H9 (cell line): ENCODE data around the gene FBN3. TPM values are rescaled to one million over a fixed set of nuclear protein-coding genes. Genes with fewer than 3 reads are reported as not detected.

ENCODE experiments used
- DNase-seq: peaks from one replicate; pipeline ENCODE4 v3.0.0-alpha.2; 2017
- H2AFZ ChIP-seq: one replicate; pipeline ENCODE4 v1.6.1; 2013; ENCODE audit warnings: mild to moderate bottlenecking, low read length, control low read depth, moderate library complexity
- H2AK5ac ChIP-seq: 2 replicates; pipeline ENCODE4 v1.6.1; 2013; ENCODE audit warnings: low read length, control low read depth, mixed read lengths; ENCODE audit not compliant: insufficient read length
- H2BK120ac ChIP-seq: one replicate; pipeline ENCODE4 v1.6.1; 2013; ENCODE audit warnings: low read depth, mild to moderate bottlenecking, low read length, control low read depth, inconsistent platforms; ENCODE audit not compliant: poor library complexity, severe bottlenecking
- H2BK12ac ChIP-seq: 2 replicates; pipeline ENCODE4 v1.6.1; 2013; ENCODE audit warnings: low read length, control low read depth, mixed read lengths, low read depth; ENCODE audit not compliant: insufficient read length
- H2BK15ac ChIP-seq: 2 replicates; pipeline ENCODE4 v1.6.1; 2013; ENCODE audit warnings: low read depth, low read length, control low read depth
- H2BK20ac ChIP-seq: one replicate; pipeline ENCODE4 v1.6.1; 2013; ENCODE audit warnings: low read depth, mild to moderate bottlenecking, low read length, control low read depth, inconsistent platforms; ENCODE audit not compliant: poor library complexity, severe bottlenecking
- H2BK5ac ChIP-seq: 2 replicates; pipeline ENCODE4 v1.6.1; 2013; ENCODE audit warnings: low read length, control low read depth, mixed read lengths; ENCODE audit not compliant: insufficient read length
- H3K14ac ChIP-seq: 2 replicates; pipeline ENCODE4 v1.6.1; 2013; ENCODE audit warnings: low read length, control low read depth; ENCODE audit not compliant: insufficient read depth
- H3K18ac ChIP-seq: 2 replicates; pipeline ENCODE4 v1.6.1; 2013; ENCODE audit warnings: low read depth, mild to moderate bottlenecking, mixed read lengths, low read length, control low read depth; ENCODE audit not compliant: insufficient read length
- H3K23ac ChIP-seq: 2 replicates; pipeline ENCODE4 v1.6.1; 2013; ENCODE audit warnings: low read length, control low read depth, mixed read lengths, low read depth; ENCODE audit not compliant: insufficient read length
- H3K23me2 ChIP-seq: 2 replicates; pipeline ENCODE4 v1.6.1; 2013; ENCODE audit warnings: low read depth, mild to moderate bottlenecking, mixed read lengths, low read length, control low read depth; ENCODE audit not compliant: insufficient read length, poor library complexity, severe bottlenecking
- H3K27ac ChIP-seq: 2 replicates; pipeline ENCODE4 v1.5.1; 2013; ENCODE audit warnings: low read length, control low read depth, mixed read lengths, low read depth; ENCODE audit not compliant: insufficient read length
- H3K27me3 ChIP-seq: 2 replicates; pipeline ENCODE4 v1.6.1; 2013; ENCODE audit warnings: low read length, control low read depth, inconsistent platforms; ENCODE audit not compliant: insufficient read depth
- H3K4ac ChIP-seq: 2 replicates; pipeline ENCODE4 v1.6.1; 2013; ENCODE audit warnings: low read depth, mild to moderate bottlenecking, control low read depth, inconsistent platforms, low read length, moderate library complexity
- H3K4me1 ChIP-seq: 2 replicates; pipeline ENCODE4 v1.6.1; 2013; ENCODE audit warnings: low read length, control low read depth, inconsistent platforms; ENCODE audit not compliant: insufficient read depth
- H3K4me2 ChIP-seq: 2 replicates; pipeline ENCODE4 v1.6.1; 2013; ENCODE audit warnings: low read length, control low read depth, mixed read lengths; ENCODE audit not compliant: insufficient read length, insufficient read depth
- H3K56ac ChIP-seq: 2 replicates; pipeline ENCODE4 v1.6.1; 2013; ENCODE audit warnings: low read depth, mild to moderate bottlenecking, mixed read lengths, low read length, control low read depth; ENCODE audit not compliant: insufficient read length
- H3K79me1 ChIP-seq: 2 replicates; pipeline ENCODE4 v1.6.1; 2013; ENCODE audit warnings: low read depth, mild to moderate bottlenecking, moderate library complexity, low read length, control low read depth, inconsistent platforms; ENCODE audit not compliant: insufficient read depth, poor library complexity, severe bottlenecking
- H3K79me2 ChIP-seq: 2 replicates; pipeline ENCODE4 v1.6.1; 2013; ENCODE audit warnings: low read length, control low read depth, inconsistent platforms; ENCODE audit not compliant: insufficient read depth
- H3K9ac ChIP-seq: 2 replicates; pipeline ENCODE4 v1.6.1; 2013; ENCODE audit warnings: low read length, control low read depth, mixed read lengths; ENCODE audit not compliant: insufficient read length; ENCODE audit errors: extremely low read depth
- H3K9me3 ChIP-seq: one replicate; pipeline ENCODE4 v1.6.1; 2013; ENCODE audit warnings: low read depth, low read length, inconsistent platforms; ENCODE audit not compliant: control insufficient read depth
- H3T11ph ChIP-seq: one replicate; pipeline ENCODE4 v1.6.1; 2013; ENCODE audit warnings: mild to moderate bottlenecking, low read length, control low read depth, inconsistent platforms
- H4K20me1 ChIP-seq: one replicate; pipeline ENCODE4 v1.6.1; 2013; ENCODE audit not compliant: control insufficient read depth, insufficient read length, insufficient read depth
- H4K5ac ChIP-seq: 2 replicates; pipeline ENCODE4 v1.6.1; 2013; ENCODE audit warnings: low read depth, mild to moderate bottlenecking, mixed read lengths, low read length, control low read depth; ENCODE audit not compliant: insufficient read length
- H4K8ac ChIP-seq: replicated peaks from 2 replicates; pipeline ENCODE4 v1.6.1; 2013; ENCODE audit warnings: low read length, control low read depth, mixed read lengths, low read depth; ENCODE audit not compliant: insufficient read length
- H4K91ac ChIP-seq: 2 replicates; pipeline ENCODE4 v1.6.1; 2013; ENCODE audit warnings: low read depth, mild to moderate bottlenecking, moderate library complexity, mixed read lengths, low read length, control low read depth; ENCODE audit not compliant: insufficient read length
- H3K27ac Mint-ChIP-seq, 3 experiments: 2 replicates in 2 of 3; 3 replicates in 1 of 3; pipeline ENCODE4 v1.8.0; 2020 to 2021; ENCODE audit warnings: mixed read lengths in 3 of 3, mild to moderate bottlenecking in 1 of 3, moderate library complexity in 1 of 3
- H3K27me3 Mint-ChIP-seq: 2 replicates; pipeline ENCODE4 v1.8.0; 2021; ENCODE audit warnings: low read depth, mild to moderate bottlenecking, moderate library complexity, mixed read lengths
- H3K36me3 Mint-ChIP-seq, 3 experiments: 2 replicates in 2 of 3; 3 replicates in 1 of 3; pipeline ENCODE4 v1.8.0; 2020 to 2021; ENCODE audit warnings: low read depth in 3 of 3, mixed read lengths in 3 of 3; ENCODE audit not compliant: insufficient read depth in 1 of 3
- H3K4me1 Mint-ChIP-seq, 2 experiments: 2 replicates each; pipeline ENCODE4 v1.8.0; 2020; ENCODE audit warnings: mixed read lengths in 2 of 2
- H3K4me3 Mint-ChIP-seq, 2 experiments: 2 replicates in 1 of 2; 3 replicates in 1 of 2; pipeline ENCODE4 v1.8.0; 2020 to 2021; ENCODE audit warnings: mild to moderate bottlenecking in 2 of 2, mixed read lengths in 2 of 2, moderate library complexity in 1 of 2
- H3K9me3 Mint-ChIP-seq, 2 experiments: 2 replicates in 1 of 2; 3 replicates in 1 of 2; pipeline ENCODE4 v1.8.0; 2020; ENCODE audit warnings: mild to moderate bottlenecking in 2 of 2, mixed read lengths in 2 of 2, moderate library complexity in 1 of 2
- WGBS: extraction: QIAGEN DNeasy Blood & Tissue Kit; methylation state at CpG from one replicate; pipeline ENCODE4 v1.1.7; 2013; ENCODE audit warnings: missing lambda C conversion rate, low lambda C conversion rate, mixed read lengths; ENCODE audit not compliant: insufficient read length; ENCODE audit errors: extremely low coverage; 5-methylcytosine and 5-hydroxymethylcytosine counted together
- total RNA-seq: library from RNA; stranded (reverse); gene quantifications from 2 replicates; pipeline ENCODE4 v1.2.1, GENCODE V29; 2021
- TF ChIP-seq, protein P1 (sequence below): fragments of 200-600 bp; sonication (generic); conservative IDR thresholded peaks from 3 replicates; pipeline ENCODE4 v1.8.0; 2021; ENCODE audit warnings: antibody characterized with exemption, mild to moderate bottlenecking

Gene FBN3
- total RNA-seq, 1 experiment from 2014 or later, result 31.0 TPM

DNA sequence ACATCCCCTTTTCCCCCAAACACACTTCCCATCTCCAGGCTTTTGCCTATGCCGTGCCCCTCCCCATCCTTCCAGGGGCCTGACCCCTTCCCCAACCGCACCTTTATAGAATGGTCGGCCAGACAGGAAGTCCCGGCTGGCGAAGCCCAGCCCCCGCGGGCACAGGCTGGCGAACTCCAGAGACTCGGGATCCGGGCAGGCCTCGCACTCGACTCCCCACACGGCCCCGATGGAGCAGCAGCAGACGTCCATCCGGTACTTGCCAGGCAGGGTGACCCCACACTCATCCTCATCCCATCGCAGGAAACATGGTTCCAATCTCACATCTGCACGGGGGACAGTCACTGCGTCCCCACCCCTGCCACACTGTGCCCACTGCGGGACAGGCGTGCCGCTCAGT is 25.7 kb downstream of the FBN3 start:
- Histone ChIP-seq H4K91ac (no peak overlapping the region), H3K27me3 (no peaks in the 10 kb centered on the region), H2BK20ac (no peak overlapping the region), H2AFZ (no peak overlapping the region), H3K23ac (no peak overlapping the region), H4K8ac (no peak overlapping the region), H2BK12ac (no peak overlapping the region), H3K27ac (no peak overlapping the region), H3K4me2 (no peak overlapping the region), H3K9ac (no peak overlapping the region), H3K4me1 (no peaks in the 10 kb centered on the region; the same call in 1 of the 2 replicates), H3K23me2 (no peaks in the 10 kb centered on the region), H3K14ac (no peak overlapping the region), H3K9me3 (no peaks in the 10 kb centered on the region), H2BK120ac (no peak overlapping the region), H3K18ac (no peak overlapping the region), H2BK15ac (no peak overlapping the region), H2BK5ac (no peak overlapping the region), H3K79me2 (no peaks in the 10 kb centered on the region), H2AK5ac (no peak overlapping the region), H4K5ac (no peak overlapping the region), H3K79me1 (no peaks in the 10 kb centered on the region), H3K56ac (no peak overlapping the region), H3K4ac (no peak overlapping the region), H4K20me1 (no peaks in the 10 kb centered on the region), H3T11ph (no peak overlapping the region)
- WGBS, result no CpG with 5 or more reads among the region's 22 CpGs
- H3K27ac Mint-ChIP-seq, result peak overlapping the region in 2 of 3 experiments; percentile 73 to 92; a peak in 4 of 7 replicates
- H3K4me3 Mint-ChIP-seq, result no peak overlapping the region; a peak in 1 of 5 replicates
- DNase-seq, result no peak
- H3K4me1 Mint-ChIP-seq, result peaks cover 12% of the 10 kb centered on the region in 2 experiments
- peaks cover 29 to 45% (median 45%) of the 10 kb centered on the region in 3 experiments for H3K36me3 Mint-ChIP-seq
- no peaks in the 10 kb centered on the region; a peak in 1 of 5 replicates for H3K9me3 Mint-ChIP-seq
- H3K27me3 Mint-ChIP-seq, result no peaks in the 10 kb centered on the region
- TF ChIP-seq, protein P1, sequence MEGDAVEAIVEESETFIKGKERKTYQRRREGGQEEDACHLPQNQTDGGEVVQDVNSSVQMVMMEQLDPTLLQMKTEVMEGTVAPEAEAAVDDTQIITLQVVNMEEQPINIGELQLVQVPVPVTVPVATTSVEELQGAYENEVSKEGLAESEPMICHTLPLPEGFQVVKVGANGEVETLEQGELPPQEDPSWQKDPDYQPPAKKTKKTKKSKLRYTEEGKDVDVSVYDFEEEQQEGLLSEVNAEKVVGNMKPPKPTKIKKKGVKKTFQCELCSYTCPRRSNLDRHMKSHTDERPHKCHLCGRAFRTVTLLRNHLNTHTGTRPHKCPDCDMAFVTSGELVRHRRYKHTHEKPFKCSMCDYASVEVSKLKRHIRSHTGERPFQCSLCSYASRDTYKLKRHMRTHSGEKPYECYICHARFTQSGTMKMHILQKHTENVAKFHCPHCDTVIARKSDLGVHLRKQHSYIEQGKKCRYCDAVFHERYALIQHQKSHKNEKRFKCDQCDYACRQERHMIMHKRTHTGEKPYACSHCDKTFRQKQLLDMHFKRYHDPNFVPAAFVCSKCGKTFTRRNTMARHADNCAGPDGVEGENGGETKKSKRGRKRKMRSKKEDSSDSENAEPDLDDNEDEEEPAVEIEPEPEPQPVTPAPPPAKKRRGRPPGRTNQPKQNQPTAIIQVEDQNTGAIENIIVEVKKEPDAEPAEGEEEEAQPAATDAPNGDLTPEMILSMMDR, result no peak
